ENCODE measurements around the gene PALD1.
"Not testable (repeated sequence)": the region's sequence is repeated elsewhere in the genome, so short reads cannot be mapped to it uniquely, and the experiment has no call there.

Gene PALD1

DNA sequence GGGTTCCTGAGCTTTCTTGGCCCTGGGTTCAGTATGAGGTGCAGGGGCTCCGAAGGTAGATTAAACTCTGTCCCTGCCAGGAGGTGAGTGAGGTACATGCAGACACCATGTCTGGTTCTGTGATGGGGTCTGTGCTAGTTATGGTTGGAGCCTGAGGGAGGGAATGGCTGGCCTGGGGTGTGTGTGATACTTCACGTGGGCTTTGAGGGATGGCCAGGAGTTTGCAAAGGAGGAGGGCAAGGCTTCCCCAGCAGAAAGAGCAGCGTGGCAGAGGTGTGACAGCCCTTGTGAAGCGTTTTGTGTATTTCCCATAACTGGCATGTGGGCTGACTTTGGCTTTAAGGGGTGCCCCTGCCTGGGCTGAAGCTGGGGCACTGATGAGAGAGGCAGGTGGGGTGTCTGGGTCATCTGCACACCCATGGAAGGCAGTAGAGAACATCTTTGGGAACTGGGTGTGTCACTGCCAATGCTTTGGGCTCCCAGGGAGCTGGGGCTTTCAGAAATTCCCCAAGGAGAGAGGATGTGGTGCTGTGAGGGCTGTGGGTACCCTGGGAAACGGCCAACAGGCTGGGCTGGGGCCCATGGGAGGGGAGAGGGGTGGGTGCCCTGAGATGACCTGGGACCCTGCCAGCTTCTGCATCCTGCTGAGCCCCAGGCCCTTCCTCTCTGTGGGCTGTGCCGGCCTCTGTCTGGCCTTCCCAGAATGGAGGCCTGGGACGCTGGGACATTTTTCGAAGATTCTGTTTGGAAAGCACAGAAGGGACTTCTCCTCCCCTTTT is 4.6 kb downstream of the PALD1 start:
- DNase-seq, result no peak

DNA sequence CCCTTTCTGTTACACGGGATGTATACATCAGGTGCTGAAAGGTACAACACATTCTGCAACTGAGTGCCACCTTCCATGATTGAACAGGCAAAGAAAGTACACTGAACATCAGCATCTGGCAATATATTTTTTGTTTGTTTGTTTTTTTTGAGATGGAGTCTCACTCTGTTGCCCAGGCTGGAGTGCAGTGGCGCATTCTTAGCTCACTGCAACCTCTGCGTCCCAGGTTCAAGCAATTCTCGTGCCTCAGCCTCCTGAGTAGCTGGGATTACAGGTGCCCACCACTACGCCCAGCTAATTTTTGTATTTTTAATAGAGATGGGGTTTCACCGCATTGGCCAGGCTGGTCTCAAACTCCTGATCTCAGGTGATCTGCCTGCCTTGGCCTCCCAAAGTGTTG is 5.3 kb downstream of the PALD1 start:
- DNase-seq, result not testable (repeated sequence)

DNA sequence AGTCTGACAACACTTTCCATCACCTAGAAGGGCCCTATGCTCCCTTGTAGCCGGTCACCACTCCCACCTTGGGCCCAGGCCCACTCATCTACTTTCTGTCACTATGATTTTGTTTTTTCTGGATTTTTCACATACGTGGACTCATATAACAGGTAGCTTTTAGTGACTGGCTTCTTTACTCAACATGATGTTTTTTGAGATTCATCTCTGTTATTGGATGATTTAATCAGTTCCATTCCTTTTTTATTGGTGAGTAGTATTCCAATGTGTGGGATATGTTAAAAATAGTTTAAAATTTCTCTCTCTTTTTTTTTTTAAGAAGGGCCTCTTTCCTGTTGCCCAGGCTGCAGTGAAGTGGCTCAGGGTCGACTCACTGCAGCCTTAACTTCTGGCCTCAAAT is 9.3 kb downstream of the PALD1 start:
- DNase-seq, result no peak

DNA sequence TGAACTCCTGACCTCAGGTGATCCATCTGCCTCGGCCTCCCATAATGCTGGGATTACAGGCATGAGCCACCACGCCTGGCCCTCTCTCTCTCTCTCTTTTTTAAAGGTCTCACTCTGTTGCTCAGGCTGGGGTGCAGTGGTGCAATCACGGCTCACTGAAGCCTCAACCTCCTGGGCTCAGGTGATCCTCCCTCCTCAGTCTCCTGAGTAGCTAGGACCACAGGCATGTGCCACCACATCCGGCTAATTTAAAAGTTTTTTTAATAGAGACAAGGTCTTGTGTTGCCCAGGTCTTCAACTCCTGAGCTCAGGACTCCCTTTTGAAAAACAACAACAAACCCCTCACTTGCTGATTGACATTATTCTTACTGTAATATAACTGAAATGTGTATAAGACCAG is 11.6 kb downstream of the PALD1 start:
- DNase-seq, result no peak

DNA sequence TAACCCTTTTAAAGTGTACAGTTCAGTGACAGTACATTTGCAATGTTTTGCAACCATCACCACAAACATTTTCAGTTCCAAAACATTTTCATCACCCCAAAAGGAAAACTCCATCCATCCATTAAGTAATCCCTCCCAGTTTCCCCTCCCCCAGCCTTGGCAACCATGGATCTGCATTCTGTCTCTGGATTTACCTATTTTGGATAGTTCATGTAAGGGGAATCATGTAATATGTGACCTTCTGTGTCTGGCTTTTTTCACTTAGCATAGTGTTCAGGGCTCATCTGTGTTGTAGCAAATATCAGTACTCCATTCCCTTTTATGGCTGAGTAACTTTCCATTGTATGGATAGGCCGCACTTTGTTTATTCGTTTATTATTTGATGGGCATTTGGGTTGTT is 13.0 kb downstream of the PALD1 start:
- DNase-seq, result no peak

DNA sequence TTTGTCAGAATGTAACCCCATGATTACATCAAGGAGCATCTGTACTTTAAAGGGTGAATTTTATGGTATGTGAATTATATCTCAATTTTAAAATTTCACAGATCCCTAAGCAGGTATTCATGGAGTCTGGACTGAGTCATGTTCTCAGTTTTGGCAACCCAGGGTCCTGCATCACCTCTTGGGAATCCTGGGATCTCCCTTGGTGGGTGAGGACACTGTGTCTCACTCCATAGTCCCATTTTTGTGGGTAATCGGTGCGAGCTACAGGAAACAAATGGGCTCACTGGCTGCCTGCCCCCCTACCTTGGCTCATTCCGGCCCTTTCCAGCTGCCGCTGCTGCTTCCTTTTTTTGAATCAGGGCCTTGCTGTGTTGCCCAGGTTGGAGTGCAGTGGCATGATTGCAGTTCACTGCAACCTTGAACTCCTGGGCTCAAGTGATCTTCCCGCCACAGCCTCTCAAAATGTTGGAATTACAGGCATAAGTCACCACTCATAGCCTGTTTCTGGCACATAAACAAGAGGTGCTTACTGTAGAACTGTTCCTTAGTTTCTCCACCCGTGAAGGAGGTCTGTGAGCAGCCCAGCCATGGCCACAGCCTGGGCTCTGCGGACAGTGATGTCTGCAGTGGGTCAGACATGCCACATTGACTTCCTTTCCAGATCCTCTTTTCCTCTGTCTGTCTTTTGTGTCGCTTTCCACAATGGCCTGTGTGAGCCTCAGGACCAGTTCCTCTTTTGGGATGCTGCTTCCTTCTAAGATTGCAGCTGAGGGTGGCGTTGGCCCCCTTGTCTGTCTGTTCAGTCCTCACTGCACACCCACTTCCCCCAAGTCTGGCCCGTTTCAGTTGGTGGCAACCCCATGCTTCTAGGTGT is 14.5 kb downstream of the PALD1 start:
- DNase-seq, result no peak

DNA sequence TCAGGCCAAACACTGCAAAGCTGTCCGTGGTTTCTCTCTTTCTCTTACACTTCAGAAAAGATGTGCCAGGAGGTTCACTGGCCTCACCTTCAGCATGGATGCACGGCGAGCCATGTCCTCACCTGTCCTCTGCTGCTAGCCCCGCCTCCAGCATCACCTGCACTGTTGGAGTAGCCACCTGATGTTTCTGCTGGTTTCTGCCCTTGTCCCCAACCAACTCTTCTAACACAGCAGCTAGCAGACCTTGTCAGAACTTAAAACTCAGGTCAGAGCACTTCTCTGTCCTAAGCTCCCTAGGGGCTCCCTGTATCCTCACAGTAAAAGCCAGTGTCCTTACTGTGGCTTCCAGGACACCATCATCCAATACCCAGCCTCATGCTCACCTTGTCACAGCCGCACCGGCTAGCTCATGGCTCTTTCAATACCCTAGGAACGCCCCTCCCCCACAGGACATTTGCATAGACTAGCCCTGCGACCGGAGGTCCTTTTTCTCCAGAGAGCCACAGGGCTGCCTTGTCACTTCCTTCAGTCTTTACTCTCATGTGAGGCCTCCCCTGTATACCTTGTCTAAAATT is 15.2 kb downstream of the PALD1 start:
- no peak for DNase-seq

DNA sequence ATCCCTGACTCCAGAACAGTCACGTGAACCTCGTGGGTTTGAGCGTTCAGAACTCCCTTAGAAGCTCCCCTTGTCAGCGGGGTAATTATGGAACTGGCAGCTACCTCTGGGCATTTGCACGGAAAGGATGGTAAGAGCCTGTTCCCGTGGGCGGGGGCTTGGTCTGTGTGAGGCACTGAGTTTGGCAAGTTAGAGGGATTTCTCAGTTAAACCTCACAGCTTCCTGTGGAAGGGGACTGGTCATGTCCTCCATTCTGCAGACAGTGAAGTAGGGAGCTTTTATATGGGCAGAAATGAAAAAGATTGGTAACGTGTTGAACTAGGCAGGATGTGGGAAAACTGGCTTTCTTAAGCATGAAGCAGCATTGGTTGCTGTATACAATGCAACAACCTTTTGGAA is 16.0 kb downstream of the PALD1 start:
- no peak for DNase-seq

DNA sequence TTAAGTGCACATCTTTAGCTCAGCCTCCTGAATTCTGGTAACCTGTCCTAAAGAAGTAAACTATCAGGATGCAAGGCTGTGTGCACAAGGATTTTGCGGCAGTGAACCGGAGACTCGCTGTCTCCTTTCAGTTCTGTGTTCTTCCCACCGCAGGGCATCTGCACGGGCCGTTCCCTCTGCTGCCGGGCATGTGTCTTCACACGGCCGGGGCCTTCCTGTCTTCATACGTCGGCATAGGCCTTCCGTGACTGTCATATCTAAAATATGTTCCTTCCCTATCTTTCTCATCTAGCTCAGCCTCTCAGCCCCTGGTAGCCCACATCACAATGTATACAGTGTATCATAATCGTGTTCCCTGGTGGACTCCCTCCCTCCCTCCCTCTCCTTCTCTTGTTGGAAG is 16.4 kb downstream of the PALD1 start:
- no peak for DNase-seq

DNA sequence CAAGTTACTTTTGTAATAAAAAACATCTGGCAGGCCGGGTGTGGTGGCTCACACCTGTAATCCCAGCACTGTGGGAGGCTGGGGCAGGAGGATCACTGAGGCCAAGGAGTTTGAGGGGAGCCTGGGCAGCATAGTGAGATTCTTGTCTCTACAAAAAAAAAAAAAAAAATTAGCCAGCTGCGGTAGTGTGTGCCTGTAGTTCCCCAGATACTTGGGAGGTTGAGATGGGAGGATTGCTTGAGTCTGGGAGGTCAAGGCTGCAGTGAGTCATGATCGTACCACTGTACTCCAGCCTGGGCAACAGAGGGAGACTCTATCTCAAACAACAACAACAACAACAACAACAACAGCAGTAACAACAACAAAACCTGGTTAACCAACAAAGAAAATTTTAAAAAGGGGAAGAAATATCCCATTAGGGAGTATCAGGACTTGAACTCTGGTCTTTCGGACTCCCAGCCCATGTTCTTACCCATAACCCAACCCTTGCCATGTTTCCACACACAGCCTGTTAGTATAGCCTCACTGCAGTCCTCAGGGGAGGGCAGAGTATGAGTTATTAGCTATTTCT is 17.2 kb downstream of the PALD1 start:
- DNase-seq, result no peak

DNA sequence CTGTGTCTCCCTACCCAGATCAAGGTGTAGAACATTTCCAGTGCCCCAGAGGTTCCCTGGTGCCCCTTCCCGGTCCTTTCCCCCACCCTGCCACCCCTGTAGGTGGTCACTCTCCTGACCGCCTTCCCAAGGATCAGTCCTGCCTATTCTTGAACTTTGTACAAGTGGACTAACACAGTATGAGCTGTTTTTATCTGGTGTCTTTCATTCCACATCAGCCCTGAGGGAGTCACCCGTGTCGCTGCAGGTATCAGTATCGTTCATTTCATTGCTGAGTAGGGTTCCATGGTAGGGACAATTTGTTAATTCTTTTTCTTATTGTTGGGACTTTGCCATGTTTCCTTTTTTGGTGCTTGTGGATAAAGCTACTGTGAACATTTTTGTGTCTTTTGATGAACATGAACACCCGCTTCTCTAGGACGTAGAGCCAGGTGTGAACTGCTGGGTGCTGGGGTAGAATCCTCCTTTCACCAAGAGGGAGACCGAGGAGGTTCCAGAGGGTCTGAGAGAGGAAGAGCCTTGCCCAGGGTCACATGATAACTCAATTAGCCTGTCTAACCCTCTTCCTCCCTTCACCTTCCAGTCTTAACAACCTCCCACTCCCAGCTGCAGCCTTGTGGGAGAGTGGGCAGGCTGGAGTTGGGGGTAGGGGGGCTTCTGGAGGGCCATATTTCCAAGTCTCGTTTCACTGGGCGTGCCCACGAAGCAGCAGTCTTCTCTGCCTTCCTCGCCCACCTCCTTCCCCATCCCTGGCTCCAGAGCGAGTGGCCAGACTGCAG is 18.0 kb downstream of the PALD1 start:
- no peak for DNase-seq

DNA sequence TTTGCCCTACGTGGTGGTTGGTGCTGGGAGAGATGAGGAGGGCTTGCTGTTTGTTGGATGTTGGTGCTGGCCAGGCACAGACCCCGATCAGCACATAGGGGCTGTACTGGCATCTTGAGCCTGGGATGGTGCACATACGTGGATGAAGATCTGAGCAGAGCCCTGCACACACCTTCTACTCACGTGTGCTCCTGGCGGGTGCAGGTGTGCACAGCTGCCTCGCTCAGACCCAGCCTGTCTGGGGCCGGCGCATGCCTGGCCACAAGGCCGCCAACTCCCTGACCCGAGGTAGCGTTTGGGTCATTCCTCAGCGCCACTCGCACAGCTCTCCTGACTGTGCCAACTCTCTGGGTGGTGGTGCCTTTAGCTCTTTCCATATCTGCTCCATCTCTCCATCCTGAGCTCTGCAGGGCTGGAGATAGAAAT is 18.6 kb downstream of the PALD1 start:
- no peak for DNase-seq

DNA sequence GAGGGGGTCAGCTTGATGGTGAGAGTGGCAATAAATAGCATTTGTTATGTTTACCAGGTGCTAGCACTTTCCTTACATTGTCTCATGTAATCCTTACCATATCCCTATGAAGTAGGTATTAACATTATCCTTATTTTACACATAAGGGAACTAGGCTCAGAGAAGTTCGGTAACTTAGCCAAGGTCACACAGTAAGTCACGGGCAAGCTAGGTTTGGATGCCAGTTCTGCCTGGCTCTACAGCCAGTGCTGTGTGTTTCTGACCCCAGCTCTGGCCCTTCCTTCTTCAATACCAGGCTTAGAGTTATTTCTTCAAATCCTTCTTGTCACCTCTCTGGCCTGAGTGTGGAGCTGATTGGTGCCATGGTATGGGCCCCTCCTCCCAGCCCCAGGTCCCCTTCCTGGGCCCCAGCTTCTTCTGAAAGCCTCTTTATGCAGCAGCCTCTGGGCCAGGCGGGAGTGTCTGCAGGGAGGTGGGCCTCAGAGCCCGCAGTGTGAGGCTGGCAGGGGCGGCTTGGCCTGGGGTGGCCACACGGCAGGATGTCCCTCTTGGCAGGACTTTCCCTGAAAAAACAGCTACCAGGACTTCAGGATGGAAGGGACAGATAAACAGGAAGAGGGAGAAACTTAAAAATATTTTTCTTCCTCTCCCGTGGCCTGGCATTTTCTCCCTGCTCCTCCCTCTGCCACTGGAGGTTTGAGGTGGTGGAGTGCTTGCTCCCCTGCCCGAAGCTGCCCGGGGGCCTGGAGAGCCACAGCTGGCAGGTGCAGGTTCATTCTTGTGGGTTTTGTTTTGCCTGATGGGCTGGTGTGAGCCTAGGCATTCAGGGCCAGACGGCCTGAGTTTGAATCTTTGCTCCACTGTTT is 20.6 kb downstream of the PALD1 start:
- no peak for DNase-seq

DNA sequence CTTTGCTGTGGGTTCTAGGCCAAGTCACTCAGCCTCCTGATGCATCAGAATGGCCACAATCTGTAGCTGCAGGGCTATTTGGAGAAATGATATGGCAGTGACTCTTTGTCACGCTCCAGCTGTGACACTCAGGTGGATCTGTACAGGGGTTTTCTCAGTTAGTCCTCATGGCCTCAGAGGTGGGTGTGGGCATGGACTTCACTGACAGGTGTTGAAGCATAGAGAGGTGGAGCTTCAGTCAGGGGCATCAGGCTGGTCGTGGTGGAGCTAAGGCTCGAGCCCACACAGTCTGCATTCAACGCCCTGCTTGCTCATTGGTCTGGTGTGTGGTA is 21.2 kb downstream of the PALD1 start:
- no peak for DNase-seq

DNA sequence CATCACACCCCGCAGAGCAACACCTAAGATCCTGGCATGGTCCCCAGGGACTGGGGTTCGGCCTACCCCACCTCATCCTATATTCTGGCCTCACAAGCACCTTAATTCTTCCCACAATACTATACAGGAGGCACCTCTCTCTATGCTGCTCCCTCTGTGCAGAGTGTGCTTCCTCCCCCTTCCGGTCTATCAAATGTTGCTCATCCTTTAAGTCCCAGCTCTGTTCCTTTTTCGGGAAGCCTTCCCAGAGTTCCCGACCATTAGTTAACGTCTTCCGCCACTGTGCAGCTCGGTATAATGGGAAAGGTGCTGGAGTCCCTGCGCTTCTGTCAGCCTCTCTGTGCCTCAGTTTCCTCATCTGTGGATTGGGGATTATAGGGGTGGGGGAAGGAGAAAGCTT is 21.8 kb downstream of the PALD1 start:
- no peak for DNase-seq

DNA sequence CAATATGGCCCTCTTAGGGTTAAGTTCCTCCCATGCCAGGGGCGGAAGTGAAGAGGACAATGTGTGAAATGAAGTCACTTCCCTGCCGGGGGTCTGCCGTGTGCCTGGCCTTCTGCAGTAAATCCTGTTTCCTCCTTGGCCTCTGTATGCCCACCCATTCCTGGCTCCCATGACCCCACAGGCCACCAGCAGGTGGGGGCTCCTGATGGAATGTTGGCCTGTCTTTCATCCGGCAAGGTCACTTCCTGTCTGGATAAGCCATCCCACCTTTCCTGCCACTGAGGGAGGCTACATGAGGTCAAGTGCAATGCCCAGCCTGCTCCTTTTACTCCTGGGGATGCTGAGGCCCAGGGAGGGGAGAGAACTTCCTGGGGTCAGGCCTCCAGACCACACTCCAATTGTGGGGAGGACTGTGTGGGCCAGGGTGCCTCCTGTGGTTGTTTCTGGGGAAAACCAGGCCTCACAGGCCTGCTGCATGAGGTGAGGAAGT is 22.3 kb downstream of the PALD1 start:
- DNase-seq, result no peak

DNA sequence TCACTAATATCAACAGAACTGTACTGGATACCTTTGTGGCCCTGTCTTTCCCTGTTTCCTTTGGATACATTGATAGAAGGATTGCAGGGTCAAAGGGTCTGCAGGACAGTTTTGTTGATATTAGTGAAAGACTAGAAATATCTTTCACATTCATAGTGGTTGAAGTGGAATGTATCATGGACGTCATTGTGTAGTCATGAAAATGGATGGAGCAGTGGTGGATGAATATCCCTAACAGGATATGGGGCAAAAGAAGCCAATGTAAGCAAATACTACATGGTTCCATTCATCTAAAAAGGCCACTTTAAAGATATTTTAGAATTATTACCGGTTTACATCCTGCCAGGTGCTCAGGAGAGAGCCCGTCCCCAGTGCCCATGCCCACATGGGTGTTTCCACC is 23.8 kb downstream of the PALD1 start:
- no peak for DNase-seq

DNA sequence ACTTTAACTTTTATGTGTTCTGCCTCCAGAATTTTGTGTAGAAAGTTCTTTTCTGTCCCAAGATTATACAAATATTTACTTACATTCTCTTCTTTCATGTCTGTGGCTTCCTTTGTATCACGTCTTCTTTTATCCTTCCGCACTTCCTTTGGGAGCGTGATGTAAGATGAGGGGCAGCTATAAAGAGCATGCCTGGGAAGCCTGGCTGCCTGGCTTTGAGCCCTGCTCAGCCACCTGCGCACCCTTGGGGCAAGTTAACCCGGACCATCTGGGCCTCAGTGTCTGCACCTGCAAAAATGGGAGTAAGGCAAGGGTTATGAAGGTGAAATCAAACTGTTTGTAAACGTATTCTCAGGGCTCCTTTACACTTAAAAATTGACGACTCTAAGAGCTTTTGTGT is 25.2 kb downstream of the PALD1 start:
- no peak for DNase-seq

DNA sequence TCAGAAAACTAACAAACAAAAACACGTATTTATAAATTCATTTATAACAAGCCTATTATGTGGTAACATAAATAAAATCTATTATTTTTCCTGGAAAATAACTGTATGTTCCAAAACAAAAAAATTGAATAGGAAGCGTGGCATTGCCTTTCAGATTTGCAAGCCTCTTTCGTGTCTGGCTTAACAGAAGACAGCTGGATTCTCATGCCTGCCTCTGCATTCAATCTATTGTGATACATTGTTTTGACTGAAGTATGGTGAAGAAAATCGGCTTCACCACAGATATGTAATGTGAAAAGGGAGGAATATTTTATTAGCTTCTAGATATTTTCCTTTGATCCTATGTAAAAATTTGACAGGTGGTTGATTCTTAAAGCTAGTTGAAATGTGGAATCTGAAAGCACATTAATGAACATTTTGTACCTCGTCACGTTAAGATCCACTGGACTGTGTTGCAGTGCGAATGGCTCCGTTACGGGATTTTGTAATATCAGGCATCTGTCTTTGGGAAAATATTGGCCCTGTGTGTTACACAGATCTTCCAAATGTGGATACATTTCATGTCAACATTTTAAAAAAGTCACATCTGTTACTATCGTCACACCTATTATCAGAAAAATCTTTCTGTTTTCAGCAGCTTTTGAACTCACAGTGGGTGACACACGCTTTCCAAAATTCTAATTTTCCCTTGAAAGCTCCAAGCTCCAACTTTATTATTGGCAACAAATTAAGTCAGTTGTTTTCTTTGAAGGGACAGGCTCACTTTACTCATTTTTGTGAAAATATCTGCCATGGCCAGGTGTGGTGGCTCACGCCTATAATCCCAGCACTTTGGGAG is 26.2 kb downstream of the PALD1 start:
- no peak for DNase-seq

DNA sequence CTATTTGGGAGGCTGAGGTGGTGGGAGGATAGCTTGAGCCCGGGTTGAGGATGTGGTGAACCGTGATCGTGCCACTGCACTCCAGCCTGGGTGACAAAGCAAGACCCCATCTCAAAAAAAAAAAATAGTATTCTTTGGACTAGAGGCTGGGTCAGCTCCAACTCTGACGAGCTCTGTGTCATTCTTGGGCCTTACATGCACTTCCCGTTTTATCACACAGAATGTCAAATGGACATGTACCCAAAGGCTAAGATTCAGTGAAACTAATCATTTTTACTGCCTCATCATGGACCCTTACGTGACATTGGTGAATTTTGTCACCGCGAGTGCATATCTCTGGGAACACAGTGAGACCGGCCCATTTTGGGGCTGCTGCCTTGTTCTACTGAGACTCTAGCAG is 27.3 kb downstream of the PALD1 start:
- no peak for DNase-seq

DNA sequence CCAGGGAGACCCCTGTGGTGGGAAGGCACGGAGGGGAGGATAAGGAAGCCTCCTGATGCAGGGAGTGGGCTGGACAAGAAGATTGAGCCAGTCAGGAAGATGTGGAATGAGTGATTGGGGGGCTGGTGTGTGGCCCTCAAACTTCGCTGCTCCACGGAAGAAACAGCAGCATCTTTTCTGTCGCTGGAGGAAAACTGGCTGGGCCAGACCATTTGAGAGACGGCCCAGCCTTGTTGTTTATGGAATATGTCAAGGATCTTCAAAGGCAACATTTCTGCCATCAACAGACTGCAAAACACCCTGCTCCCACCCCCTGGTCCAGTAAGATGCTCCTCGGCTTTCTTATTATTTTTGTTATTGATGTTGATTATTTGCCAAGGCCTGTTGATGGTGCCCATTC is 29.4 kb downstream of the PALD1 start:
- DNase-seq, result no peak

Measured in DMS153 (cell line).